ENCODE results near the gene PCSK1. TPM values are rescaled to one million over a fixed set of nuclear protein-coding genes. Genes with fewer than 3 reads are reported as not detected.

Gene PCSK1
- polyA plus RNA-seq, 3 donors, result not detected

DNA sequence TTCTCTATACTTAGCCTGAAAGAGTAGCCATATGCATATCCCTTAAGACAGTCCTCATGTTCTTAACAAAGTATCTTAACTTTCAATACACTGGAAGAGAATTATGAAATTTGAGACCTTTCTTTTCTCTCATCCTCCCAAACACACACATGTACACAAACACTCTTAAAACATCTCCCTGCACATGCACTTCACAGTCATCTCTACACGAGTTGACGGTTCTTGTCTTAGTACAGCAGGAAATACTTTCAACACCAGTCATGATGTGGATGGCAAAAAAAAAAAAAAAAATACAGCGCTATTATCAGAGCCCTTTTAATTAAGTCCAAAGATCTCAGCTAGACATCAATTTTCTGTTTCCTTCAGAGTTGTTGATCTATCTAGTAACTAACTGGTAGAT lies 43.6 kb upstream of the PCSK1 start:
- Histone ChIP-seq H3K9ac (ENCODE audit: insufficient read depth, low read length, poor library complexity, severe bottlenecking) (no peak overlapping the region), H3K79me2 (ENCODE audit: insufficient read depth, low read length) (no peaks in the 10 kb centered on the region), H4K20me1 (ENCODE audit: insufficient read depth, low read length) (no peaks in the 10 kb centered on the region), H2AFZ (ENCODE audit: insufficient read depth, low read depth, low read length, poor library complexity, severe bottlenecking) (no peak overlapping the region), H3K27me3 (ENCODE audit: control insufficient read depth in 2 of 2, insufficient read depth in 2 of 2, low read length in 2 of 2) (no peaks in the 10 kb centered on the region), H3K4me3 (replicated peaks in 1 of 3; ENCODE audit: low read depth in 2 of 3, low read length in 3 of 3) (no peak overlapping the region), H3K9me3 (replicated peaks in 1 of 2; ENCODE audit: control insufficient read depth in 1 of 2, insufficient read depth in 1 of 2, low read length in 2 of 2) (no peaks in the 10 kb centered on the region), H3K27ac (ENCODE audit: low read depth in 1 of 2, low read length in 2 of 2) (no peak overlapping the region), H3K4me2 (replicated peaks; ENCODE audit: extremely low read depth, low read length, poor library complexity, severe bottlenecking) (no peak overlapping the region), H3K4me1 (ENCODE audit: control insufficient read depth in 1 of 2, insufficient read depth in 2 of 2, low read length in 2 of 2) (no peaks in the 10 kb centered on the region), H3K36me3 (replicated peaks in 1 of 2; ENCODE audit: control insufficient read depth in 1 of 2, insufficient read depth in 2 of 2, low read length in 2 of 2) (no peaks in the 10 kb centered on the region)
- no peaks in the 10 kb centered on the region for H3K9me3 Mint-ChIP-seq
- peaks cover 0 to 2% (median 2%) of the 10 kb centered on the region in 3 donors for H3K27me3 Mint-ChIP-seq (ENCODE audit: low read depth in 3 of 3)
- intact Hi-C loops (cut with micrococcal nuclease), result no loop called here
- DNase-seq, result no peak
- WGBS (ENCODE audit: insufficient coverage), result 90% methylated on average over 2 of the region's 3 CpGs
- H3K27ac Mint-ChIP-seq, result no peak overlapping the region
- TF ChIP-seq, protein P1, sequence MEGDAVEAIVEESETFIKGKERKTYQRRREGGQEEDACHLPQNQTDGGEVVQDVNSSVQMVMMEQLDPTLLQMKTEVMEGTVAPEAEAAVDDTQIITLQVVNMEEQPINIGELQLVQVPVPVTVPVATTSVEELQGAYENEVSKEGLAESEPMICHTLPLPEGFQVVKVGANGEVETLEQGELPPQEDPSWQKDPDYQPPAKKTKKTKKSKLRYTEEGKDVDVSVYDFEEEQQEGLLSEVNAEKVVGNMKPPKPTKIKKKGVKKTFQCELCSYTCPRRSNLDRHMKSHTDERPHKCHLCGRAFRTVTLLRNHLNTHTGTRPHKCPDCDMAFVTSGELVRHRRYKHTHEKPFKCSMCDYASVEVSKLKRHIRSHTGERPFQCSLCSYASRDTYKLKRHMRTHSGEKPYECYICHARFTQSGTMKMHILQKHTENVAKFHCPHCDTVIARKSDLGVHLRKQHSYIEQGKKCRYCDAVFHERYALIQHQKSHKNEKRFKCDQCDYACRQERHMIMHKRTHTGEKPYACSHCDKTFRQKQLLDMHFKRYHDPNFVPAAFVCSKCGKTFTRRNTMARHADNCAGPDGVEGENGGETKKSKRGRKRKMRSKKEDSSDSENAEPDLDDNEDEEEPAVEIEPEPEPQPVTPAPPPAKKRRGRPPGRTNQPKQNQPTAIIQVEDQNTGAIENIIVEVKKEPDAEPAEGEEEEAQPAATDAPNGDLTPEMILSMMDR (IDR thresholded peaks at IDR 0.05), result no peak
- H3K4me1 Mint-ChIP-seq, result no peaks in the 10 kb centered on the region
- no peak overlapping the region for H3K4me3 Mint-ChIP-seq
- H3K36me3 Mint-ChIP-seq, result no peaks in the 10 kb centered on the region

DNA sequence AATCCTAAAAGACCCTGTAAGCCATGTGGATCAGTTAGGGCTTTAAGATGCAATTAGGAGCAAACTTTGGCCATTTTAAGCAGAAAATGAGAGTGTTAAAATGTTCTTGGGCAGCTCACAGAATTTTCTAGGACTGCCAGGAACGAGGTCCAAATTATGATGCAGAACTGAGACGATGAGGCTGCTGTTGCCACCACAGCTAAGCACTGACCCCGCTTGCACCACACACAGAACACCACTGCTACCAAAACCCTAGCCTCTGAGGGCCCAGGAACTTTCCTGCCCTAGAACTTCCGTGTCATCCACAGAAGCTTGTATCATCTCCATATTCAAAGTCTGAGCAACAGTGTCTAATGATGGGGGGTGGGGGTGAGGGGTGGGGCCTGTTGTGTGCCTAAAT lies 41.0 kb upstream of the PCSK1 start:
- no peak overlapping the region for H3K27ac ChIP-seq (ENCODE audit: low read depth in 1 of 2, low read length in 2 of 2)
- no peaks in the 10 kb centered on the region for H4K20me1 ChIP-seq (ENCODE audit: insufficient read depth, low read length)
- peaks cover 0 to 6% (median 5%) of the 10 kb centered on the region in 3 donors for H3K27me3 Mint-ChIP-seq (ENCODE audit: low read depth in 3 of 3)
- no peak overlapping the region for H3K4me3 Mint-ChIP-seq
- H3K36me3 Mint-ChIP-seq, result no peaks in the 10 kb centered on the region
- H3K27me3 ChIP-seq (ENCODE audit: control insufficient read depth in 2 of 2, insufficient read depth in 2 of 2, low read length in 2 of 2), result no peaks in the 10 kb centered on the region
- H3K36me3 ChIP-seq (replicated peaks in 1 of 2; ENCODE audit: control insufficient read depth in 1 of 2, insufficient read depth in 2 of 2, low read length in 2 of 2), result no peaks in the 10 kb centered on the region
- no peak for DNase-seq
- H2AFZ ChIP-seq (ENCODE audit: insufficient read depth, low read depth, low read length, poor library complexity, severe bottlenecking), result no peak overlapping the region
- no peaks in the 10 kb centered on the region for H3K9me3 Mint-ChIP-seq
- WGBS (ENCODE audit: insufficient coverage), result 93% methylated on average over 3 of the region's 4 CpGs
- no peak overlapping the region for H3K27ac Mint-ChIP-seq
- H3K4me2 ChIP-seq (replicated peaks; ENCODE audit: extremely low read depth, low read length, poor library complexity, severe bottlenecking), result no peak overlapping the region
- no peaks in the 10 kb centered on the region for H3K79me2 ChIP-seq (ENCODE audit: insufficient read depth, low read length)
- intact Hi-C loops (cut with micrococcal nuclease), result no loop called here
- TF ChIP-seq, protein P1 (IDR thresholded peaks at IDR 0.05), result no peak
- no peak overlapping the region for H3K9ac ChIP-seq (ENCODE audit: insufficient read depth, low read length, poor library complexity, severe bottlenecking)
- no peaks in the 10 kb centered on the region for H3K9me3 ChIP-seq (replicated peaks in 1 of 2; ENCODE audit: control insufficient read depth in 1 of 2, insufficient read depth in 1 of 2, low read length in 2 of 2)
- H3K4me1 Mint-ChIP-seq, result no peaks in the 10 kb centered on the region
- no peaks in the 10 kb centered on the region for H3K4me1 ChIP-seq (ENCODE audit: control insufficient read depth in 1 of 2, insufficient read depth in 2 of 2, low read length in 2 of 2)
- H3K4me3 ChIP-seq (replicated peaks in 1 of 3; ENCODE audit: low read depth in 2 of 3, low read length in 3 of 3), result no peak overlapping the region

Data from CD14-positive monocyte (primary cell).